GM19193 (cell line): Measurements from ENCODE around the gene MYEOV.

ENCODE experiments used
- POLR2A ChIP-seq: IDR thresholded peaks from 4 replicates; pipeline ENCODE4 v1.6.1; 2011; ENCODE audit not compliant: insufficient read depth, insufficient read length; ENCODE audit errors: extremely low read depth

Gene MYEOV

DNA sequence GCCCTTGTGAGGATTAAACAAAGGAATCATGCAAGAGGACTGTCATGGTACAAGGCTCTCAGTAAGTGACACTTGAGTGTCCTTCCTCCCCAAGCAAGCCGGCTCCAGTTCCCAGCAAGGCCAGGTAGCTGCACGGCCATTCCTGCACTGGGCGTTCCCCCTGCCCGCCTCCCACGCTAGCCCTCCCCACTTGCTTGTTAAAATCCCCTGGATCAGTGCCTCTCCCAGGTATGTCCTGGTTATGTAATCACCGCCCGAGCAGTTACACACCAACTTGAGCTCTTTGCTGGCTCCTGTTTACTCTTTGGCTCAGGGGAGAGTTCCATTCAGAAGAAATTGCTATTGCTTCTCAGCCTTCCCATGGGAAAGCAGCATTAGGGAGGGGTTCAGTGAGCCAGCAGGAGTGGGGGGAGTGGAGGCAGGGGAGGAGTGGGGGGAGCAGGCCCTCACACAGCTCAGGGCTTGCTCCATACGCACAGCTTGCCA lies 19.4 kb upstream of the MYEOV start:
- TF ChIP-seq POLR2A: no peak

- TF ChIP-seq POLR2A: no peak
Observed at GRCh38 chr11:69275178-69275577, 18.8 kb upstream of the MYEOV start.

DNA sequence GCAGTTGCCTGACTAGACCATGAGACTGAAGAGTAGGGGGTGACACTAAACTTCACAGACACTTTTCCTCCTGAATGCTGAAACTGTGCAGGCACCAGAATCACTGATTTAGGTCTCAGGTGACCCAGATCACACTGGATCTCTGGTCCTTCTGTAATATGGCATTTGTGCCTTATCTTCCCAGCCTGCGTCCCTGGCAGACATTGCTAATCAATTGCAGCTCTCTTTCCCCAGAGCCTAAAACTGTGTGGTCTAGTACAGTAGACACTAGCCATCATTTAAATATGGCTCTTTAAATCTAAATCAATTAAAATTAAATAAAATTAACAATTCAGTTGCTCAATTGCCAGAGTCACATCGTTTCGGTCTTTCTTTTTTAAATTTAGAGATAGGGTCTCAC lies 17.8 kb upstream of the MYEOV start:
- no peak for TF ChIP-seq POLR2A

DNA sequence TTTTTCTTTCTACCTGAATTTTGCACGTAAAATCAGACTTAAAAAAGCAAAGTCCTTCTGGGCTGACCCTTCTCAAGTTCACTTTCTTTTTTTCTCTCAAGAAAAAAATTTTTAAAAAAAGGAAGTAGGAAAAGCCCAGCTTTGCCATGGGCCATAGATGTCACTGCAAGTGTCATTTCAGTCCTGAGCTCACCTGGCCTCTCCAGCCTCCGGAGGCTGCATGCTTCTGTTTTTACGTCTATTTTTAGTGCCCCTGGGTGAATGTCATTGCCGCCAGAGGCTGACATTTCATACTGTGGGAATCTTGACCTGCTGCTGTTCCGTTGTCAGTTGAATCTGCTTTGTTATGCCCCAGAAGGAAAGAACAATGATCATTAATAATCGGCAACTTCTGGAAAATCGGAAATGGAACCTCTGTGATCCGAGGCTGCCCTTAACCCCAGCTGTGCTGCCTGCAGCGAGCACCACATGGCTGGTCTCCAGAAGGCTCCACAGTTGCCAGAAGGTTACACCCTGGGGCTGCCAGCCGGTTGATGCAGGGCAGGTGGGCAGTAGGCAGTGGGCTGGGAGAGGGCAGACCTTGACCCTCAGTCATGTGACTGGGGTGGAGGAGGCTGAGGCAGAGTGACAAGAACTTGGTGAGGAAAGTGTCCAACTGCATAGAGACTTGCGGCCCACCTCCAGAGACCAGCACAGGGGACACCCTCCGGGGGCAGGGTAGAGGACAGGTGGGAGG lies 16.7 kb upstream of the MYEOV start:
- TF ChIP-seq POLR2A: no peak

DNA sequence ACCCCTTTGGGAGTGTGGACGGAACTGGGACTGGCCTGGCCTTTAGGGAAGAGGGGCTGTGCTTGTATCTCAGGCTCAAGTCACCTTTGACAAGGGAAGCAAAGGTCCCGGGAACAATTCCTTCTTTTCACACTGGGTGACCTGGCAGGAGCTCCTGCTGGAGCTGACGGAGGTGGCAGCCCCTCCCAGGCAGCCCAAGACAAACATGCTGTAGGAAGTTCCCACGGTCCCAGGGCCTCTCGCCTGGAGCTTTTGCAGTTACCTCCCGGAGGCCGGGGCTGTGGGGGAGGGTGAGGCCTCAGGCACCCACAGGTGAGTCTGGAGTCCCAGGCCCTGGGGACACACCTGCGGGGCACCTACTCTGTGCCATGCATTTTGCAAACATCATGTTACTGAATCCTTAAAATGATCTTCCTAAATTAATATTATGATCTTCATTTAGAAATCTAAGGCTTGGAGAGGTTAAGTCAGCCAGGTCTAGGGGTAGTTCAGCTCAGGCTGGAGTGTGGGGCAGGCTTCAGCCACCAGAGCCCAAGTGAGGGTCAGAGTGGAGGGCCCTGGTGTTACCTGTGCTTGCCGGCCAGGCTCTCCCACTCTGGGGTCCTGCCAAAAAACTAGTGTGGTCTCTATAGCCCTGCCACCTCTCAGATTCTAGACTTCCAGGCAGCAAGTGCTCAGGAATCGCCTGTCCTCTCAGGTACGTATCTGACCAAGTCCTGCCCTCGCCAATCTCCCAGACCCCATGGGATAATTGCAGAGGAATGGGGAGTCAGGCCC lies 15.7 kb upstream of the MYEOV start:
- TF ChIP-seq POLR2A: no peak

- no peak for TF ChIP-seq POLR2A
Observed at GRCh38 chr11:69280451-69280850, 13.5 kb upstream of the MYEOV start.

DNA sequence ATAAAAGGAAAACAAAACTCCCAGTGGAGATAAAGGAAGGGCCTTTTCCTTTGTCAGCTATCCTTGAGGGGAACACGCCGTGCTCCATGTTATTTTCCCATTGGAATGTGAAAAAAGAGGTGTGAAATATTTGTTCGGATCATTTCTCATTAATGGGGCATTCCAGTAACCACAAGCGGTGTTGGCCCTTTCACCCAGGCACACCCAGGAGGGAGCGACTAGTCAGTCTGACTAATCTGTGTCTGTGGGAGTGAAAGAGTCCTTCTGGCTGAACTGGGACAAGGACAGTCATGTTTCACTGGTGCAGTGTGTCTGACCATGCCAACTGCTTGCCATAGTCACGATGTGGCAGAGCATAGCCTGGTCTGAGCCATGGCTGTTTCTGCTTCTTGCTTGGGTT lies 13.0 kb upstream of the MYEOV start:
- TF ChIP-seq POLR2A: no peak

DNA sequence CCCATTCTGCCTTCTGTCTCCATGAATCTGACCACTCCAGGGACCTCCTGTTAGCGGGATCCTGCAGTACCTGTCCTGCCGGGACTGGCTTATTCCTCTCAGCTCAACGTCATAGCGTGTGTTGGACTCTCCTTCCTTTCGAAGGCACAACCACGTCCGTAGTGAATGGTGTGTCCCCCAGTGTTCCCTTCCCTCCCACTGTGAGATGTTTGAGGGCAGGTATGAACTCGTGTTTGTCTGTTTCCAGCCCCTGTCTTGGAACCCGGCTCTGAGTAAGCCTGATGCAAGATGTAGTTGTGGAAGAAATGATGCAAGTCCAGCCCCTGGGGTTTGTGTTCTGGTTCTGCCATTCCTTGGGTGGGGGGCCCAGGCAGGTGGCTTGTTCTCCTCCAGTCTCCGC lies 10.5 kb upstream of the MYEOV start:
- TF ChIP-seq POLR2A: no peak

DNA sequence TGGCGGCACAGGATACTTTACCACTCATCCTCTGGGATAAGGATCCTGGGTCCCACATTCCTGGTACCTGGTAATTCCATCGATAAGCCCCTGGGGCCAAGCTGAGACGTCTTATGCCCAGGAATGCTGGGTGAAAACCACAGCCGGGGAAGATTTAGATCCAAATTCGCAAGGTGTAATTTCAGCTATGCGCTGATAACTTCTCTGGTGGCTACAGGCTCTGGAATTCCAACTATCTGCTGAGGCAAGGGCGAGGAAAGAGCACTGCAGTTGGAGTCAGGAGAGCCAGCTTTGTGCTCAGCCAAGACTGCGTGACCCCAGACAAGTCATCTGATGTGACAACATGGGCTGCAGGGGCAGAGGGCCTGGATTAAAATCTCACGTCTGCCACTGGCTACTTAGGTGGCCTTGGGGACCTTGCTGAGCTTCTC lies 9.9 kb upstream of the MYEOV start:
- TF ChIP-seq POLR2A: no peak

DNA sequence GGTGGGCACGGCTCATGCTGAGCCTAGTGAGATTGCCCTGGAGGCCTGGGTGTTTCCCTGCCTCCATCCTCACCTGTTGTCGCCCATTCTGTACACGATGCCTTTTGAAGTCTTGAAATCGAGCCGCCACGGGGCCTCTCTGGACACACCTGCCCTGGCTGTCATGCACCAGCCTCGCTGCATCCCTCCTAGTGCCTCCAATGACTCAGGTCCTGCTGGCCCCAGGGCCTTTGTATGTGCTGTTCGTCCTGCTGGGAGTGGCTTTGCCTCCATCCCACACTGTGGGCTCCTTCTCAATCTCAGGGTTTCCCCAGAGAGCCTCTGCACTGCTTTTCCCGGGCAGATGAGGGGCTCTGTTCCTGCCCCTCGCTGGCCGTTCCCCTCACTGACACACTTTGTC lies 8.9 kb upstream of the MYEOV start:
- TF ChIP-seq POLR2A: no peak

DNA sequence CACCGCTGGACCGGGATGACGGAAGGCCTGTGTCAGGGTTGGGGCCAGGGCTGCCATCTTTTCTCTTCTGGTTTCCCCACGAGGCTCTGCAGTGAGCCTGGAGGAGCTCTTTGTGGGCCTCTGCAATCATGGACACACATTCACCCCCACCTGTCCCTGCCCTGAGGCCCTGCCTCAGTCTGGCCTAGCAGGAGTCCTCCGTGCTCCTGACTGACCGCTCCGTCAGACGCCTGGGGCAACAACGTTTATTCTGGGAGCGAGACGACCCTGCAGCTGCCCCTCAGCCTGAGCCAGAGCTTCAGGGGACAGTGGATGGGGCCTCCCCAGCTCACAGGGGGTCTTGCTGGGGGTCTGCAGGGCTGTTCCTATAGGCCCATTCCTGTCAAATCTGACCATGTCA lies 8.2 kb upstream of the MYEOV start:
- TF ChIP-seq POLR2A: no peak

DNA sequence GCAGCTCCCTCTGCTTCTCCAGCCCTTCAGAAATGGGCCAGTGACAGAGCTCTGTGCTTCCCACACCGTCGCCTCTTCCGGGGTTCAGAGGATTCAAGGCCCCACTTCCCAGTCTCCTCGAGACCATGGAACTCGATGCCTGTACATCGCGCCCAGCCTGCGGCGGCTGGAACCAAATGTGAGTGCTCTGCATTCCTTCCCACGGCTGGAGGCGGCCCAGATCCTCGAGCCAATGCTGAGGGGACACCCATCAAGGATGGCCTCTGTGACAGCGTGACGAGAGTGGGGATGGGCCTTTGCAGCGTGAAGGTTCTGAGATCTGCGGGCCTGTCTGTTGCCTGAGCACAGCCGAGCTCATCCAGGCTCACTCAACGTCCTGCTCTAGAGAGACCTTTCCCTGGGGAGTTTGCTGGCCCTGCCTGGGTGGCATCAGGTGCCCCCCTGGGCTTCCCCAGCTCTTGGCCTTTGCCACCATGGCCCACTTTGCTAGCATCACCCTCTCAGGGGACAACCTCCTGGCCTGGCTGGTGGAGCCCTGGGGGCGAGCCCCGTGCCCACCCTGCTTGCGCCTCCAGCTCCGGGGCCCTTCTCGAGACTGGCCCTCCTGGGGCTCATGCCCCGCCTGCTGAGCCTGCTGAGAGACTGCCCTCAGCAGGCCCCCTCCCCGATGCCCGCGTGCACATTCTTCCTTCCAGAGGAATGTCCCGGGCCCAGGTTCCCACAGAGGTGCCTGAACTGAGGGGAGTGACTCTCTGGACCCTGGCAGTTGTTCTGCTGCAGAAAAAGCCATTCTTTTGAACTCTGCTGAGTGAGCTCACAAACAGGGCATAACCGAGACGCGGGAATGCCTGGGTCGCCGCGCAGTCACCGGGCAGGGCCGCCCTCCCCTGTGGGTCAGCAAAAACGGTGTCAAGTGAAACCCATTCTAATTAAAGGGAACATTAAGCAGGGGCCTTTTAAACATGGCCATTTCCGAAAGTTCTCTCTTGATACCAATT lies 7.3 kb upstream of the MYEOV start:
- TF ChIP-seq POLR2A: no peak

- no peak for TF ChIP-seq POLR2A
Observed at GRCh38 chr11:69287968-69288882, 5.7 kb upstream of the MYEOV start.

- no peak for TF ChIP-seq POLR2A
Observed at GRCh38 chr11:69288883-69289242, 5.1 kb upstream of the MYEOV start.

GRCh38 chr11:69290806-69291205 lies 3.1 kb upstream of the MYEOV start:
- TF ChIP-seq POLR2A: no peak
